Esophagus muscularis mucosa (tissue), 4 donors: ENCODE results near the gene ZNF365. TPM values are rescaled to one million over a fixed set of nuclear protein-coding genes. Genes with fewer than 3 reads are reported as not detected.

Experiments used
- DNase-seq: peaks from one replicate; pipeline ENCODE4 v3.0.0-alpha.2; 2017; ENCODE audit errors: extremely low spot score
- H3K27ac ChIP-seq, 4 donors: fragments of 200-600 bp; sonication (generic); replicated peaks in 1 of 4; 1 replicate in 3 of 4; 2 replicates in 1 of 4; pipeline ENCODE4 v1.5.1; 2016 to 2019; ENCODE audit warnings: mild to moderate bottlenecking in 1 of 4
- H3K27me3 ChIP-seq, 4 donors: fragments of 200-600 bp; sonication (generic); one replicate each; pipeline versions ENCODE4 v1.5.1 to v1.6.0; 2016 to 2019
- H3K36me3 ChIP-seq, 4 donors: fragments of 200-600 bp; sonication (generic); one replicate each; pipeline ENCODE4 v1.5.1; 2016 to 2019
- H3K4me1 ChIP-seq, 4 donors: fragments of 200-600 bp; sonication (generic); one replicate each; pipeline ENCODE4 v1.5.1; 2016 to 2019
- H3K4me3 ChIP-seq, 4 donors: fragments of 200-600 bp; sonication (generic); 1 replicate in 2 of 4; 2 replicates in 2 of 4; pipeline ENCODE4 v1.5.1; 2016 to 2019; ENCODE audit warnings: mild to moderate bottlenecking in 4 of 4, moderate library complexity in 1 of 4
- H3K9me3 ChIP-seq, 4 donors: fragments of 200-600 bp; sonication (generic); 1 replicate in 3 of 4; 2 replicates in 1 of 4; pipeline ENCODE4 v1.5.1; 2016 to 2019
- CTCF ChIP-seq, 3 experiments: fragments of 200-600 bp in 2 of 3; fragments of 450-650 bp in 1 of 3; sonication (generic) in 2 of 3; IDR thresholded peaks; one replicate each; pipeline ENCODE4 v1.5.1; 2017 to 2019; ENCODE audit warnings: antibody characterized with exemption in 3 of 3, mild to moderate bottlenecking in 2 of 3, moderate library complexity in 1 of 3
- EP300 ChIP-seq: sonication (generic); formaldehyde crosslinking; IDR thresholded peaks from one replicate; pipeline ENCODE4 v1.6.1; 2017; ENCODE audit warnings: antibody characterized with exemption
- POLR2A ChIP-seq: fragments of 450-650 bp; IDR thresholded peaks from one replicate; pipeline ENCODE4 v1.6.1; 2017; ENCODE audit warnings: antibody characterized with exemption, moderate library complexity, mild to moderate bottlenecking, low read depth
- POLR2AphosphoS5 ChIP-seq, 2 donors: sonication (generic); formaldehyde crosslinking; IDR thresholded peaks; one replicate each; pipeline ENCODE4 v1.6.1; 2017; ENCODE audit warnings: antibody characterized with exemption in 2 of 2
- WGBS: methylation state at CpG from one replicate; pipeline ENCODE4 v1.1.5; 2018; 5-methylcytosine and 5-hydroxymethylcytosine counted together
- intact Hi-C: fragments of 100-400 bp; cut with DNase I; formaldehyde crosslinking; loops from one replicate; pipeline ENCODE4 v1.15.1; 2023
- total RNA-seq, 4 donors: library from RNA; depleted of rRNA; stranded (reverse); fragments of >200 nt; gene quantifications; one replicate each; pipeline versions ENCODE4 v1.1.0 to v1.2.1, GENCODE V29; 2016

ZNF365 gene
- total RNA-seq, 4 donors from 2014 or later = 0.50 to 2.5 (median 1.7) TPM

GRCh38 chr10:62380016-62380415 is 5.8 kb downstream of the ZNF365 start:
- Histone ChIP-seq H3K27me3 (no peaks in the 10 kb centered on the region), H3K27ac (no peak overlapping the region), H3K9me3 (no peaks in the 10 kb centered on the region), H3K4me3 (no peak overlapping the region), H3K36me3 (no peaks in the 10 kb centered on the region), H3K4me1 (peaks cover 0 to 6% (median 0%) of the 10 kb centered on the region in 4 donors)
- intact Hi-C loops = no loop called here
- TF ChIP-seq POLR2A (no peak), POLR2AphosphoS5 (IDR thresholded peaks at IDR 0.05) (no peak)
- 28% methylated on average over 1 of the region's 1 CpG for WGBS
- no peak for DNase-seq

GRCh38 chr10:62381385-62382102 is 7.4 kb downstream of the ZNF365 start:
- H3K4me1 ChIP-seq = peaks cover 0 to 6% (median 0%) of the 10 kb centered on the region in 4 donors
- H3K9me3 ChIP-seq = no peaks in the 10 kb centered on the region
- no peaks in the 10 kb centered on the region for H3K36me3 ChIP-seq
- intact Hi-C loops = no loop called here
- 83% methylated on average over 6 of the region's 6 CpGs for WGBS
- peak; percentile 78 for DNase-seq
- H3K27me3 ChIP-seq = no peaks in the 10 kb centered on the region
- peak overlapping the region in 2 of 4 donors; percentile 37 to 47 for H3K27ac ChIP-seq
- H3K4me3 ChIP-seq = no peak overlapping the region
- no peak for TF ChIP-seq POLR2A

- peak; percentile 2 for DNase-seq
- no peaks in the 10 kb centered on the region for H3K36me3 ChIP-seq
- intact Hi-C loops = no loop called here
- H3K4me1 ChIP-seq = peaks cover 0 to 6% (median 0%) of the 10 kb centered on the region in 4 donors
- no peak overlapping the region for H3K27ac ChIP-seq
- TF ChIP-seq CTCF (IDR thresholded peaks at IDR 0.05) (no peak), POLR2AphosphoS5 (IDR thresholded peaks at IDR 0.05) (no peak), POLR2A (no peak)
- H3K4me3 ChIP-seq = no peak overlapping the region
- H3K27me3 ChIP-seq = no peaks in the 10 kb centered on the region
- H3K9me3 ChIP-seq = no peaks in the 10 kb centered on the region
- 85% methylated on average over 4 of the region's 4 CpGs for WGBS
These were observed 8.7 kb downstream of the ZNF365 start for GRCh38 chr10:62382831-62383230.

GRCh38 chr10:62384057-62384446 is 9.9 kb downstream of the ZNF365 start:
- Histone ChIP-seq H3K4me3 (no peak overlapping the region), H3K27ac (no peak overlapping the region), H3K36me3 (no peaks in the 10 kb centered on the region), H3K27me3 (no peaks in the 10 kb centered on the region), H3K9me3 (no peaks in the 10 kb centered on the region), H3K4me1 (peaks cover 0 to 6% (median 0%) of the 10 kb centered on the region in 4 donors)
- no peak for DNase-seq
- TF ChIP-seq EP300 (no peak), CTCF (IDR thresholded peaks at IDR 0.05) (no peak), POLR2A (no peak), POLR2AphosphoS5 (IDR thresholded peaks at IDR 0.05) (no peak)
- intact Hi-C loops = no loop called here
- WGBS = 81% methylated on average over 5 of the region's 5 CpGs

- H3K27ac ChIP-seq = no peak overlapping the region
- no peak for DNase-seq
- intact Hi-C loops = no loop called here
- no peaks in the 10 kb centered on the region for H3K27me3 ChIP-seq
- H3K36me3 ChIP-seq = no peaks in the 10 kb centered on the region
- no peaks in the 10 kb centered on the region for H3K9me3 ChIP-seq
- no peak for TF ChIP-seq CTCF (IDR thresholded peaks at IDR 0.05)
- no peak for TF ChIP-seq EP300
- TF ChIP-seq POLR2A = no peak
- TF ChIP-seq POLR2AphosphoS5 (IDR thresholded peaks at IDR 0.05) = no peak
- 74% methylated on average over 4 of the region's 4 CpGs for WGBS
- no peak overlapping the region for H3K4me3 ChIP-seq
- peaks cover 0 to 6% (median 0%) of the 10 kb centered on the region in 4 donors for H3K4me1 ChIP-seq
These were observed 10.4 kb downstream of the ZNF365 start for GRCh38 chr10:62384447-62385081.
